ENCODE measurements around the gene TOMM5. TPM values are rescaled to one million over a fixed set of nuclear protein-coding genes. Genes with fewer than 3 reads are reported as not detected.

The TOMM5 gene
- total RNA-seq, 1 donor from 2014 or later, result 175 TPM

- Mint-ChIP-seq H3K9me3 (no peaks in the 10 kb centered on the region), H3K27ac (no peak overlapping the region), H3K27me3 (ENCODE audit: insufficient read depth) (peaks cover 3% of the 10 kb centered on the region), H3K36me3 (ENCODE audit: low read depth) (no peaks in the 10 kb centered on the region), H3K4me3 (no peak overlapping the region), H3K4me1 (ENCODE audit: low read depth) (no peaks in the 10 kb centered on the region)
- DNase-seq (ENCODE audit: low spot score), result no peak
- intact Hi-C loops (cut with micrococcal nuclease), result no loop called here
Measured at GRCh38 chr9:37549527-37549926, 42.9 kb downstream of the TOMM5 start.

- intact Hi-C loops (cut with micrococcal nuclease), result no loop called here
- Mint-ChIP-seq H3K27me3 (ENCODE audit: insufficient read depth) (no peaks in the 10 kb centered on the region), H3K9me3 (no peaks in the 10 kb centered on the region), H3K27ac (no peak overlapping the region), H3K4me3 (no peak overlapping the region), H3K4me1 (ENCODE audit: low read depth) (no peaks in the 10 kb centered on the region), H3K36me3 (ENCODE audit: low read depth) (no peaks in the 10 kb centered on the region)
- no peak for DNase-seq (ENCODE audit: low spot score)
Measured at GRCh38 chr9:37547328-37547878, 45.0 kb downstream of the TOMM5 start.

GRCh38 chr9:37543468-37543867 lies 48.9 kb downstream of the TOMM5 start:
- Mint-ChIP-seq H3K27ac (no peak overlapping the region), H3K9me3 (no peaks in the 10 kb centered on the region), H3K4me3 (no peak overlapping the region), H3K27me3 (ENCODE audit: insufficient read depth) (no peaks in the 10 kb centered on the region), H3K4me1 (ENCODE audit: low read depth) (no peaks in the 10 kb centered on the region), H3K36me3 (ENCODE audit: low read depth) (peaks cover 2% of the 10 kb centered on the region)
- intact Hi-C loops (cut with micrococcal nuclease), result no loop called here
- DNase-seq (ENCODE audit: low spot score), result no peak

GRCh38 chr9:37542895-37543294 lies 49.5 kb downstream of the TOMM5 start:
- Mint-ChIP-seq H3K36me3 (ENCODE audit: low read depth) (peaks cover 2% of the 10 kb centered on the region), H3K9me3 (no peaks in the 10 kb centered on the region), H3K4me1 (ENCODE audit: low read depth) (no peaks in the 10 kb centered on the region), H3K27me3 (ENCODE audit: insufficient read depth) (no peaks in the 10 kb centered on the region), H3K27ac (no peak overlapping the region), H3K4me3 (no peak overlapping the region)
- no peak for DNase-seq (ENCODE audit: low spot score)
- intact Hi-C loops (cut with micrococcal nuclease), result no loop called here

- no peak overlapping the region for H3K4me3 Mint-ChIP-seq
- H3K36me3 Mint-ChIP-seq (ENCODE audit: low read depth), result peaks cover 2% of the 10 kb centered on the region
- no peaks in the 10 kb centered on the region for H3K4me1 Mint-ChIP-seq (ENCODE audit: low read depth)
- intact Hi-C loops (cut with micrococcal nuclease), result no loop called here
- DNase-seq (ENCODE audit: low spot score), result no peak
- H3K27me3 Mint-ChIP-seq (ENCODE audit: insufficient read depth), result no peaks in the 10 kb centered on the region
- no peaks in the 10 kb centered on the region for H3K9me3 Mint-ChIP-seq
- H3K27ac Mint-ChIP-seq, result no peak overlapping the region
Measured at GRCh38 chr9:37542488-37542887, 49.9 kb downstream of the TOMM5 start.

GRCh38 chr9:37541465-37541864 lies 50.9 kb downstream of the TOMM5 start:
- intact Hi-C loops (cut with micrococcal nuclease), result no loop called here
- no peak for DNase-seq (ENCODE audit: low spot score)
- Mint-ChIP-seq H3K36me3 (ENCODE audit: low read depth) (peaks cover 2% of the 10 kb centered on the region), H3K9me3 (no peaks in the 10 kb centered on the region), H3K4me1 (ENCODE audit: low read depth) (no peaks in the 10 kb centered on the region), H3K27me3 (ENCODE audit: insufficient read depth) (no peaks in the 10 kb centered on the region), H3K27ac (no peak overlapping the region), H3K4me3 (no peak overlapping the region)

- Mint-ChIP-seq H3K9me3 (no peaks in the 10 kb centered on the region), H3K4me1 (ENCODE audit: low read depth) (no peaks in the 10 kb centered on the region), H3K27me3 (ENCODE audit: insufficient read depth) (no peaks in the 10 kb centered on the region), H3K4me3 (no peak overlapping the region), H3K27ac (no peak overlapping the region), H3K36me3 (ENCODE audit: low read depth) (peaks cover 2% of the 10 kb centered on the region)
- intact Hi-C loops (cut with micrococcal nuclease), result no loop called here
- no peak for DNase-seq (ENCODE audit: low spot score)
Measured at GRCh38 chr9:37540634-37541033, 51.8 kb downstream of the TOMM5 start.

GRCh38 chr9:37539634-37540033 lies 52.8 kb downstream of the TOMM5 start:
- Mint-ChIP-seq H3K27me3 (ENCODE audit: insufficient read depth) (no peaks in the 10 kb centered on the region), H3K9me3 (no peaks in the 10 kb centered on the region), H3K4me3 (no peak overlapping the region), H3K27ac (no peak overlapping the region), H3K4me1 (ENCODE audit: low read depth) (no peaks in the 10 kb centered on the region), H3K36me3 (ENCODE audit: low read depth) (peaks cover 2% of the 10 kb centered on the region)
- intact Hi-C loops (cut with micrococcal nuclease), result no loop called here
- DNase-seq (ENCODE audit: low spot score), result no peak

Other genes with a start within 250 kb of the TOMM5 start
- 74.8 and 75.7 TPM in 2 replicates for gene GRHPR, start 169.9 kb downstream of the TOMM5 start, total RNA-seq
- 9.6 and 11.2 TPM in 2 replicates for gene ZBTB5, start 127.1 kb downstream of the TOMM5 start, total RNA-seq
- 59.8 and 61.0 TPM in 2 replicates for gene POLR1E, start 106.6 kb downstream of the TOMM5 start, total RNA-seq
- gene FBXO10, start 16.2 kb downstream of the TOMM5 start, total RNA-seq, result 2.3 and 2.9 TPM in 2 replicates
- gene FRMPD1, start 58.4 kb upstream of the TOMM5 start, total RNA-seq, result 0.03 TPM in 1 of 2 replicates, not detected in the other
- 10.0 and 11.8 TPM in 2 replicates for gene TRMT10B, start 161.2 kb upstream of the TOMM5 start, total RNA-seq
- 94.8 and 116 TPM in 2 replicates for gene EXOSC3, start 192.5 kb upstream of the TOMM5 start, total RNA-seq
- 18.5 and 19.4 TPM in 2 replicates for gene DCAF10, start 208.2 kb upstream of the TOMM5 start, total RNA-seq